HCT116 (cell line): ENCODE results near the gene SLAIN2. TPM values are rescaled to one million over a fixed set of nuclear protein-coding genes. Genes with fewer than 3 reads are reported as not detected.
A peak's percentile ranks its signal among the peaks of the same experiment; 100 is the strongest.

Experiments used
- ATAC-seq: fragments of 200-7000 bp; cut with Tn5 transposase; 2 replicates; pipeline ENCODE4 v1.9.1; 2020; ENCODE audit warnings: mild to moderate bottlenecking, moderate library complexity
- BruUV-seq: library from RNA; stranded (reverse); fragments of 400-500 nt; replicated peaks from 2 replicates; lab custom pipeline; 2021; lab: Mats Ljungman, UMichigan
- CTCF ChIA-PET: fragments of 300-600 bp; sonication (Branson Sonifier 250); formaldehyde crosslinking; loops from one replicate; lab custom pipeline; 2021; ENCODE audit warnings: antibody characterized with exemption; lab: Charles Lee
- POLR2A ChIA-PET: fragments of 300-600, 350-600 bp; sonication (Branson Sonifier 250); formaldehyde crosslinking; loops from one replicate; lab custom pipeline; 2021; ENCODE audit warnings: antibody characterized with exemption; lab: Charles Lee
- RAD21 ChIA-PET, 2 experiments: fragments of 300-600 bp; sonication (Branson Sonifier 250); formaldehyde crosslinking; loops; one replicate each; lab custom pipeline; 2023; ENCODE audit warnings: low total read pairs in 2 of 2; ENCODE audit not compliant: uncharacterized antibody in 2 of 2, unreplicated experiment in 2 of 2, low non-redundant PET in 1 of 2; lab: Charles Lee
- DNase-seq: peaks from one replicate; pipeline ENCODE4 v3.0.0-alpha.2; 2010; ENCODE audit warnings: low read depth, low spot score
- H2AFZ ChIP-seq: fragments of 200-600 bp; shearing (Covaris generic), sonication (generic); 2 replicates; pipeline ENCODE4 v1.6.1; 2017; ENCODE audit warnings: low read depth, mixed run types, mixed read lengths, antibody characterized with exemption, low read length; ENCODE audit not compliant: poor library complexity, severe bottlenecking
- H3K27ac ChIP-seq: 2 replicates; pipeline ENCODE4 v1.5.1; 2012; ENCODE audit warnings: low read depth, low read length
- H3K27me3 ChIP-seq: fragments of 200-600 bp; sonication (generic); 2 replicates; pipeline ENCODE4 v1.6.1; 2016; ENCODE audit warnings: mixed run types, low read length, mixed read lengths; ENCODE audit not compliant: insufficient read depth
- H3K36me3 ChIP-seq, 2 experiments: fragments of 200-500 bp in 1 of 2; fragments of 200-600 bp in 1 of 2; sonication (Bioruptor generic) in 1 of 2; sonication (generic) in 1 of 2; 2 replicates each; pipeline versions ENCODE4 v1.5.1 to v1.6.1; 2014 to 2016; ENCODE audit warnings: low read length in 2 of 2, inconsistent platforms in 1 of 2, mixed read lengths in 1 of 2, mixed run types in 1 of 2; ENCODE audit not compliant: insufficient read depth in 2 of 2, control insufficient read depth in 1 of 2
- H3K4me1 ChIP-seq, 2 experiments: fragments of 200-600 bp in 1 of 2; sonication (generic) in 1 of 2; 2 replicates each; pipeline versions ENCODE4 v1.5.1 to v1.6.1; 2012 to 2017; ENCODE audit warnings: low read length in 2 of 2, inconsistent platforms in 1 of 2, mild to moderate bottlenecking in 1 of 2, mixed read lengths in 1 of 2, mixed run types in 1 of 2, moderate library complexity in 1 of 2; ENCODE audit not compliant: insufficient read depth in 2 of 2, control insufficient read depth in 1 of 2
- H3K4me2 ChIP-seq: fragments of 200-600 bp; sonication (generic); 2 replicates; pipeline ENCODE4 v1.6.1; 2017; ENCODE audit warnings: mixed run types, low read length, mixed read lengths
- H3K4me3 ChIP-seq, 2 experiments: fragments of 200-600 bp in 1 of 2; sonication (generic) in 1 of 2; replicated peaks in 1 of 2; 2 replicates each; pipeline ENCODE4 v1.5.1; 2011 to 2016; ENCODE audit warnings: low read length in 2 of 2, control low read depth in 1 of 2, low read depth in 1 of 2, mild to moderate bottlenecking in 1 of 2, mixed read lengths in 1 of 2, mixed run types in 1 of 2
- H3K79me2 ChIP-seq: fragments of 200-600 bp; sonication (generic); 2 replicates; pipeline ENCODE4 v1.6.1; 2017; ENCODE audit warnings: mild to moderate bottlenecking, mixed run types, low read length, moderate library complexity, mixed read lengths; ENCODE audit not compliant: insufficient read depth
- H3K9ac ChIP-seq: fragments of 200-600 bp; sonication (generic); 2 replicates; pipeline ENCODE4 v1.6.1; 2016; ENCODE audit warnings: low read length, mixed read lengths
- H3K9me2 ChIP-seq: fragments of 200-600 bp; sonication (generic), shearing (Covaris generic); 2 replicates; pipeline ENCODE4 v1.6.1; 2017; ENCODE audit warnings: mixed run types, mild to moderate bottlenecking, moderate library complexity; ENCODE audit not compliant: insufficient read depth
- H3K9me3 ChIP-seq, 2 experiments: fragments of 200-500 bp in 1 of 2; fragments of 200-600 bp in 1 of 2; sonication (Bioruptor generic) in 1 of 2; sonication (generic) in 1 of 2; 2 replicates each; pipeline ENCODE4 v1.6.1; 2014 to 2017; ENCODE audit warnings: low read length in 2 of 2, mixed read lengths in 2 of 2, inconsistent platforms in 1 of 2, low read depth in 1 of 2, mild to moderate bottlenecking in 1 of 2, mixed run types in 1 of 2, moderate library complexity in 1 of 2; ENCODE audit not compliant: control insufficient read depth in 1 of 2, insufficient read depth in 1 of 2
- H4K20me1 ChIP-seq: fragments of 200-600 bp; sonication (generic), shearing (Covaris generic); 2 replicates; pipeline ENCODE4 v1.6.1; 2017; ENCODE audit warnings: mixed run types, mild to moderate bottlenecking, moderate library complexity; ENCODE audit not compliant: insufficient read depth
- CTCF ChIP-seq, 3 experiments: fragments of 200-600 bp in 1 of 3; sonication (generic) in 1 of 3; IDR thresholded peaks in 2 of 3; conservative IDR thresholded peaks in 1 of 3; 2 replicates each; pipeline ENCODE4 v1.5.1; 2012 to 2017; ENCODE audit warnings: low read depth in 2 of 3, low read length in 2 of 3, antibody characterized with exemption in 1 of 3, borderline replicate concordance in 1 of 3, control low read depth in 1 of 3, mild to moderate bottlenecking in 1 of 3, mixed read lengths in 1 of 3, mixed run types in 1 of 3, moderate library complexity in 1 of 3; ENCODE audit not compliant: insufficient read depth in 1 of 3
- JUND ChIP-seq: IDR thresholded peaks from 2 replicates; pipeline ENCODE4 v1.6.1; 2012
- POLR2A ChIP-seq: IDR thresholded peaks from 2 replicates; pipeline ENCODE4 v1.7.0; 2011; ENCODE audit warnings: borderline replicate concordance; ENCODE audit not compliant: insufficient read depth, insufficient read length; ENCODE audit errors: extremely low read depth
- POLR2AphosphoS5 ChIP-seq: IDR thresholded peaks from 2 replicates; pipeline ENCODE4 v1.6.1; 2011; ENCODE audit warnings: mild to moderate bottlenecking, low read depth, low read length, moderate library complexity
- RAD21 ChIP-seq: IDR thresholded peaks from 2 replicates; pipeline ENCODE4 v1.6.1; 2012; ENCODE audit warnings: low read depth, mild to moderate bottlenecking
- SIN3A ChIP-seq: IDR thresholded peaks from 2 replicates; pipeline ENCODE4 v1.6.1; 2012; ENCODE audit warnings: low read depth
- SP1 ChIP-seq: IDR thresholded peaks from 2 replicates; pipeline ENCODE4 v1.6.1; 2012; ENCODE audit warnings: low read depth
- ZFX ChIP-seq: fragments of 450-650 bp; IDR thresholded peaks from 2 replicates; pipeline ENCODE4 v1.6.1; 2017
- intact Hi-C: fragments of 100-400 bp; cut with micrococcal nuclease; formaldehyde crosslinking; loops from 2 replicates; pipeline ENCODE4 v1.10.0; 2022
- total RNA-seq: library from RNA; stranded (reverse); gene quantifications from one replicate; pipeline ENCODE4 v1.2.1, GENCODE V29; 2021; ENCODE audit not compliant: unreplicated experiment

The SLAIN2 gene
- total RNA-seq, 1 experiment from 2014 or later, result 50.3 TPM

GRCh38 chr4:48445704-48446103 lies 104.4 kb downstream of the SLAIN2 start:
- no peak overlapping the region for H3K9ac ChIP-seq
- ATAC-seq (no peak), DNase-seq (no peak)
- H3K9me3 ChIP-seq, result no peaks in the 10 kb centered on the region
- no peaks in the 10 kb centered on the region for H4K20me1 ChIP-seq
- H3K27ac ChIP-seq, result no peak overlapping the region
- no peak for TF ChIP-seq ZFX
- no peak for TF ChIP-seq SIN3A
- peak; percentile 24 to 40 (median 29); a peak in 4 of 6 replicates for TF ChIP-seq CTCF (IDR thresholded peaks at IDR 0.05 in 2 of 3, conservative IDR thresholded peaks at IDR 0.05 in 1 of 3; ENCODE audit: borderline replicate concordance in 1 of 3, insufficient read depth in 1 of 3, low read depth in 2 of 3, low read length in 2 of 3)
- TF ChIP-seq POLR2A, result no peak
- TF ChIP-seq SP1, result no peak
- TF ChIP-seq JUND, result no peak
- TF ChIP-seq RAD21, result peak; percentile 41; the same call in 1 of the 2 replicates
- ChIA-PET POLR2A (no interaction called here), RAD21 (no interaction called here), CTCF (interaction anchor here (1.1 kb wide), 1 partner anchor 11 kb away, joined by 3 read pairs; no protein-coding TSS in a partner anchor)
- no peaks in the 10 kb centered on the region for H3K36me3 ChIP-seq
- intact Hi-C loops, result loop anchor here (5.0 kb wide), 1 partner anchor 517 kb away; no protein-coding TSS in a partner anchor
- no peaks in the 10 kb centered on the region for H3K9me2 ChIP-seq
- no peak overlapping the region for H3K4me3 ChIP-seq
- H3K4me2 ChIP-seq, result no peak overlapping the region
- no peaks in the 10 kb centered on the region for H3K79me2 ChIP-seq
- no peaks in the 10 kb centered on the region for H3K27me3 ChIP-seq
- H2AFZ ChIP-seq, result no peak overlapping the region
- no peaks in the 10 kb centered on the region for H3K4me1 ChIP-seq
- no TSS peak for BruUV-seq

GRCh38 chr4:48446642-48447041 lies 105.3 kb downstream of the SLAIN2 start:
- H3K79me2 ChIP-seq, result no peaks in the 10 kb centered on the region
- H3K4me2 ChIP-seq, result no peak overlapping the region
- no peaks in the 10 kb centered on the region for H3K36me3 ChIP-seq
- no peak overlapping the region for H3K4me3 ChIP-seq
- H3K9ac ChIP-seq, result no peak overlapping the region
- TF ChIP-seq POLR2AphosphoS5, result no peak
- H3K4me1 ChIP-seq, result no peaks in the 10 kb centered on the region
- H3K27ac ChIP-seq, result no peak overlapping the region
- RAD21 ChIA-PET, result no interaction called here
- intact Hi-C loops, result loop anchor here (5.0 kb wide), 1 partner anchor 516 kb away; no protein-coding TSS in a partner anchor
- H3K27me3 ChIP-seq, result no peaks in the 10 kb centered on the region
- no TSS peak for BruUV-seq
- H2AFZ ChIP-seq, result no peak overlapping the region
- DNase-seq, result no peak
- no peak for ATAC-seq
- no peaks in the 10 kb centered on the region for H3K9me3 ChIP-seq
- H3K9me2 ChIP-seq, result no peaks in the 10 kb centered on the region
- CTCF ChIA-PET, result interaction anchor here (0.6 to 1.1 kb wide), 2 partner anchors 12 to 36 kb away, joined by 3 to 4 read pairs; no protein-coding TSS in a partner anchor
- POLR2A ChIA-PET, result no interaction called here
- H4K20me1 ChIP-seq, result no peaks in the 10 kb centered on the region
